K562 (cell line): ENCODE data around the gene PTPN14. TPM values are rescaled to one million over a fixed set of nuclear protein-coding genes. Genes with fewer than 3 reads are reported as not detected.

Experiments
- ATAC-seq: fragments of 200-7000 bp; cut with Tn5 transposase; 3 replicates; pipeline ENCODE4 v1.9.1; 2020; ENCODE audit warnings: moderate library complexity
- BruUV-seq: library from RNA; stranded (reverse); fragments of 400-500 nt; replicated peaks from 2 replicates; lab custom pipeline; 2021; lab: Mats Ljungman, UMichigan
- CTCF ChIA-PET: fragments of 300-600 bp; formaldehyde crosslinking; extraction: SDS; loops from one replicate; lab custom pipeline; 2021; ENCODE audit warnings: low intra/inter-chr PET ratio; lab: Yijun Ruan, JAX
- POLR2A ChIA-PET: fragments of 300-600, 350-650 bp; sonication (Branson Sonifier 250); formaldehyde crosslinking; extraction: SDS; loops from one replicate; lab custom pipeline; 2021; ENCODE audit warnings: antibody characterized with exemption, inconsistent platforms; lab: Yijun Ruan, JAX
- DNase-seq, 4 experiments: peaks; one replicate each; pipeline versions ENCODE4 v3.0.0 to v3.0.0-alpha.2; 2011 to 2018; ENCODE audit warnings: low spot score in 3 of 4, mixed read lengths in 3 of 4; ENCODE audit errors: extremely low read depth in 1 of 4
- FAIRE-seq: peaks from 2 replicates; lab custom pipeline; 2011; peaks lifted over from hg19 to GRCh38; lab: Jason Lieb, UNC
- H2AFZ ChIP-seq: 2 replicates; pipeline ENCODE4 v1.6.0; 2011; ENCODE audit warnings: low read depth, low read length, control low read depth, inconsistent platforms
- H3K27ac ChIP-seq: fragments of 200-600 bp; 3 replicates; pipeline ENCODE4 v1.8.0; 2011; ENCODE audit warnings: low read depth, mild to moderate bottlenecking, control low read depth, inconsistent platforms, low read length, moderate library complexity, mixed read lengths; ENCODE audit errors: extremely low read depth
- H3K27me3 ChIP-seq, 2 experiments: fragments of 300-600 bp in 1 of 2; 2 replicates in 1 of 2; 3 replicates in 1 of 2; pipeline versions ENCODE4 v1.6.0 to v1.8.0; 2011; ENCODE audit warnings: inconsistent platforms in 2 of 2, low read length in 2 of 2, mild to moderate bottlenecking in 1 of 2, mixed read lengths in 1 of 2, moderate library complexity in 1 of 2; ENCODE audit not compliant: control insufficient read depth in 2 of 2, insufficient read depth in 2 of 2
- H3K36me3 ChIP-seq: fragments of 300-600 bp; 3 replicates; pipeline ENCODE4 v1.8.0; 2011; ENCODE audit warnings: mild to moderate bottlenecking, low read length, inconsistent platforms; ENCODE audit not compliant: control insufficient read depth, insufficient read depth
- H3K4me1 ChIP-seq, 2 experiments: fragments of 200-600 bp in 1 of 2; replicated peaks in 1 of 2; 2 replicates in 1 of 2; 3 replicates in 1 of 2; pipeline versions ENCODE4 v1.5.1 to v1.8.0; 2011; ENCODE audit warnings: inconsistent platforms in 2 of 2, low read length in 2 of 2, mild to moderate bottlenecking in 1 of 2, mixed read lengths in 1 of 2, moderate library complexity in 1 of 2; ENCODE audit not compliant: control insufficient read depth in 2 of 2, insufficient read depth in 2 of 2
- H3K4me2 ChIP-seq: 2 replicates; pipeline ENCODE4 v1.6.1; 2011; ENCODE audit warnings: low read length, control low read depth, inconsistent platforms, mixed read lengths; ENCODE audit not compliant: insufficient read depth
- H3K4me3 ChIP-seq: fragments of 200-600 bp; sonication (generic), shearing (Covaris generic); 2 replicates; pipeline ENCODE4 v1.5.1; 2016; ENCODE audit warnings: control low read depth, inconsistent platforms
- H3K79me2 ChIP-seq: fragments of 200-600 bp; 3 replicates; pipeline ENCODE4 v1.8.0; 2011; ENCODE audit warnings: low read length, inconsistent platforms; ENCODE audit not compliant: control insufficient read depth, insufficient read depth
- H3K9ac ChIP-seq, 2 experiments: 2 replicates each; pipeline versions ENCODE4 v1.6.0 to v1.6.1; 2011; ENCODE audit warnings: low read depth in 2 of 2, low read length in 2 of 2, control low read depth in 1 of 2, inconsistent platforms in 1 of 2, mild to moderate bottlenecking in 1 of 2, mixed read lengths in 1 of 2; ENCODE audit not compliant: insufficient read depth in 1 of 2
- H3K9me1 ChIP-seq: one replicate; pipeline ENCODE4 v1.6.0; 2011; ENCODE audit warnings: inconsistent platforms, mild to moderate bottlenecking, low read length, moderate library complexity; ENCODE audit not compliant: control insufficient read depth, insufficient read depth
- H3K9me3 ChIP-seq: replicated peaks from 2 replicates; pipeline ENCODE4 v1.5.1; 2011; ENCODE audit warnings: low read depth, low read length, inconsistent platforms; ENCODE audit not compliant: control insufficient read depth, insufficient read depth
- H4K20me1 ChIP-seq: replicated peaks from 2 replicates; pipeline ENCODE4 v1.6.1; 2011; ENCODE audit warnings: low read length, inconsistent platforms, mixed read lengths; ENCODE audit not compliant: control insufficient read depth, insufficient read depth
- BRD4 ChIP-seq: fragments of 200-600 bp; sonication (generic); IDR thresholded peaks from 2 replicates; pipeline ENCODE4 v1.6.1; 2017; ENCODE audit warnings: inconsistent platforms
- CREBBP ChIP-seq: IDR thresholded peaks from one replicate; pipeline ENCODE4 v1.6.1; 2012; ENCODE audit warnings: low read depth, mild to moderate bottlenecking, control low read depth, inconsistent platforms, low read length
- E2F3 ChIP-seq: fragments of 250-450 bp; sonication (Bioruptor Pico); IDR thresholded peaks from 2 replicates; pipeline ENCODE4 v1.4.0; 2020; ENCODE audit warnings: mild to moderate bottlenecking
- ETV6 ChIP-seq, 3 experiments: fragments of 150-350 bp in 1 of 3; sonication (generic) in 1 of 3; formaldehyde crosslinking in 1 of 3; IDR thresholded peaks; 2 replicates each; pipeline versions ENCODE4 v1.6.1 to v1.8.0; 2014 to 2022; ENCODE audit warnings: borderline replicate concordance in 2 of 3, low read depth in 2 of 3, antibody characterized with exemption in 1 of 3, low read length in 1 of 3, mild to moderate bottlenecking in 1 of 3, missing genetic modification reagents in 1 of 3
- FOXK1 ChIP-seq: sonication (generic); formaldehyde crosslinking; IDR thresholded peaks from 2 replicates; pipeline ENCODE4 v1.8.0; 2022; ENCODE audit warnings: missing genetic modification reagents, mild to moderate bottlenecking, borderline replicate concordance
- ILK ChIP-seq: fragments of 450-650 bp; IDR thresholded peaks from 2 replicates; pipeline ENCODE4 v1.6.1; 2016; ENCODE audit warnings: missing genetic modification characterization, low read depth, mild to moderate bottlenecking, missing compliant biosample characterization, moderate library complexity, borderline replicate concordance
- KDM5B ChIP-seq: fragments of 200-600 bp; sonication (generic); IDR thresholded peaks from 2 replicates; pipeline ENCODE4 v1.6.1; 2012; ENCODE audit warnings: low read depth, mild to moderate bottlenecking, moderate library complexity, low read length, control low read depth, inconsistent platforms; ENCODE audit not compliant: insufficient replicate concordance
- NCOA6 ChIP-seq: fragments of 450-650 bp; IDR thresholded peaks from 2 replicates; pipeline ENCODE4 v1.6.1; 2017; ENCODE audit warnings: mild to moderate bottlenecking
- POLR2G ChIP-seq: fragments of 200-400 bp; formaldehyde crosslinking; IDR thresholded peaks from 2 replicates; pipeline ENCODE4 v1.6.1; 2017; ENCODE audit warnings: low read depth, mild to moderate bottlenecking, antibody characterized with exemption, low read length, moderate library complexity
- SMARCA4 ChIP-seq: fragments of 450-650 bp; IDR thresholded peaks from 2 replicates; pipeline ENCODE4 v1.6.1; 2016
- ZNF134 ChIP-seq: fragments of 250-450 bp; sonication (Bioruptor Pico); conservative IDR thresholded peaks from 2 replicates; pipeline ENCODE4 v1.4.0; 2020
- ZNF280A ChIP-seq: fragments of 450-650 bp; IDR thresholded peaks from 2 replicates; pipeline ENCODE4 v1.6.1; 2018; ENCODE audit warnings: mild to moderate bottlenecking, low read depth; ENCODE audit not compliant: partially characterized antibody
- ZNF282 ChIP-seq: sonication (generic); formaldehyde crosslinking; IDR thresholded peaks from 2 replicates; pipeline ENCODE4 v1.8.1; 2023; ENCODE audit warnings: missing genetic modification reagents
- ZNF324 ChIP-seq: fragments of 250-450 bp; sonication (Bioruptor Pico); IDR thresholded peaks from 2 replicates; pipeline ENCODE4 v1.4.0; 2020; ENCODE audit warnings: mild to moderate bottlenecking
- ZNF436 ChIP-seq: fragments of 250-450, 450-650 bp; sonication (Bioruptor Pico); formaldehyde crosslinking; IDR thresholded peaks from 2 replicates; pipeline ENCODE4 v1.7.0; 2020; ENCODE audit warnings: mild to moderate bottlenecking
- ZNF644 ChIP-seq: fragments of 200-800 bp; sonication (Bioruptor generic); IDR thresholded peaks from 2 replicates; pipeline ENCODE4 v1.6.1; 2016; ENCODE audit warnings: low read depth, missing genetic modification characterization, missing compliant biosample characterization
- ZNF695 ChIP-seq: fragments of 450-650 bp; formaldehyde crosslinking; IDR thresholded peaks from 2 replicates; pipeline ENCODE4 v1.4.0; 2020; ENCODE audit warnings: mild to moderate bottlenecking, moderate library complexity
- WGBS: fragments of 100-300 bp; shearing (Covaris generic); methylation state at CpG from one replicate; pipeline ENCODE4 v1.1.6; 2016; ENCODE audit warnings: low coverage, mixed read lengths; ENCODE audit not compliant: insufficient coverage; ENCODE audit errors: missing lambda C conversion rate; 5-methylcytosine and 5-hydroxymethylcytosine counted together
- in situ Hi-C: fragments of 300-500 bp; cut with MboI; formaldehyde crosslinking; loops from 4 replicates; pipeline ENCODE4 v1.15.0; 2018; ENCODE audit warnings: inconsistent platforms, mixed read lengths
- intact Hi-C: fragments of 100-400 bp; cut with micrococcal nuclease; formaldehyde crosslinking; loops from 2 replicates; pipeline ENCODE4 v1.14.2; 2022
- polyA plus RNA-seq, 8 experiments: library from polyadenylated mRNA; depleted of rRNA in 4 of 8; stranded (reverse) in 5 of 8; unstranded in 3 of 8; fragments of >200 nt; fragmentation: Nextera tagmentation in 2 of 8; fragmentation: Illumina TruSeq in 1 of 8; extraction: Ambion mirVana in 2 of 8; extraction: Trizol in 1 of 8; gene quantifications; 2 replicates each; pipeline versions ENCODE4 v1.2.1 to v1.2.3, GENCODE V29; 2011 to 2014; ENCODE audit warnings: inconsistent platforms in 1 of 8, missing spikeins in 1 of 8
- total RNA-seq, 7 experiments: library from RNA; depleted of rRNA in 6 of 7; stranded (reverse); fragments of >200 nt in 6 of 7; fragmentation: Illumina TruSeq in 2 of 7; extraction: Trizol in 2 of 7; gene quantifications; 2 replicates each; pipeline versions ENCODE4 v1.2.1 to v1.2.3, GENCODE V29; 2011 to 2021; ENCODE audit warnings: low replicate concordance in 1 of 7
- TF ChIP-seq, protein P1 (sequence below): sonication (generic); formaldehyde crosslinking; IDR thresholded peaks from 2 replicates; pipeline ENCODE4 v1.8.0; 2023; ENCODE audit warnings: mild to moderate bottlenecking, missing genetic modification reagents

PTPN14 gene
- total and polyA plus RNA-seq, 9 of the 15 experiments (the other 6 are each of a cell fraction or from before 2014, with no cell fraction given): 0.01 to 0.29 (median 0.04) TPM; not detected in 6

DNA sequence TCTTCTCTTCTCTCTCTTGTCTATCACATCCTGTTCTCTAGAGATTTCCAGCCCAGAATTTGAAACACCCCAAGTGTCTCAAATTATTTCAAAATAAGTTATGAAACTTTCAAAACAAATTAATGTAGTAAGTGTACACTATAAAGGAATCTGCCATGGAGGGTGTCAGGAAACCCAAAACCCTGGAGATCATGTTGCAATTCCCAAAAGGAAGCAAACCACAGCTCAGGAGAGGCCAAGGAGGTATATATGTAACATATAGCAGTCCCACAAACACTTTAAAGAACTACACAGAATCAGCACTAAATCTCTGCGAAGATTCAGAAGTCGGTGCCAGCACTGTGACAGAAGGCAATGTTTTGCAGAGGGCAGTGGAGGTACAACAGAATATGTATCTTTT lies 26.6 kb downstream of the PTPN14 start:
- 0% methylated on average over 2 of the region's 2 CpGs for WGBS
- BruUV-seq: no TSS peak
- Histone ChIP-seq H3K36me3 (no peaks in the 10 kb centered on the region), H3K9me1 (no peaks in the 10 kb centered on the region), H3K4me1 (no peaks in the 10 kb centered on the region), H4K20me1 (no peaks in the 10 kb centered on the region), H2AFZ (no peak overlapping the region), H3K4me2 (no peak overlapping the region), H3K79me2 (no peaks in the 10 kb centered on the region), H3K27ac (no peak overlapping the region), H3K27me3 (peaks cover 13 to 33% of the 10 kb centered on the region in 2 experiments), H3K9me3 (no peaks in the 10 kb centered on the region), H3K4me3 (no peak overlapping the region), H3K9ac (no peak overlapping the region)
- intact Hi-C loops (no loop called here), in situ Hi-C loops (no loop called here)
- ATAC-seq (no peak), FAIRE-seq (no peak), DNase-seq (no peak)
- ChIA-PET CTCF (no interaction called here), POLR2A (no interaction called here)
- no peak for TF ChIP-seq ZNF134 (CRISPR knock-in tag)
- TF ChIP-seq ZNF644: no peak
- no peak for TF ChIP-seq ZNF280A
- no peak for TF ChIP-seq SMARCA4
- no peak for TF ChIP-seq NCOA6
- TF ChIP-seq ZNF436 (CRISPR knock-in tag): no peak
- TF ChIP-seq ZNF282: no peak
- no peak for TF ChIP-seq POLR2G
- TF ChIP-seq ILK (tag): no peak
- no peak for TF ChIP-seq ZNF695 (CRISPR knock-in tag)
- TF ChIP-seq FOXK1: no peak
- no peak for TF ChIP-seq BRD4
- TF ChIP-seq CREBBP: no peak
- no peak for TF ChIP-seq KDM5B
- TF ChIP-seq ETV6 (IDR thresholded peaks at IDR 0.05; ENCODE audit: borderline replicate concordance in 1 of 2, low read depth in 2 of 2, low read length in 1 of 2): no peak
- TF ChIP-seq ETV6 (CRISPR knock-in tag; IDR thresholded peaks at IDR 0.05; ENCODE audit: borderline replicate concordance): no peak
- no peak for TF ChIP-seq ZNF324 (CRISPR knock-in tag)
- no peak for TF ChIP-seq E2F3 (CRISPR knock-in tag)
- TF ChIP-seq, protein P1, sequence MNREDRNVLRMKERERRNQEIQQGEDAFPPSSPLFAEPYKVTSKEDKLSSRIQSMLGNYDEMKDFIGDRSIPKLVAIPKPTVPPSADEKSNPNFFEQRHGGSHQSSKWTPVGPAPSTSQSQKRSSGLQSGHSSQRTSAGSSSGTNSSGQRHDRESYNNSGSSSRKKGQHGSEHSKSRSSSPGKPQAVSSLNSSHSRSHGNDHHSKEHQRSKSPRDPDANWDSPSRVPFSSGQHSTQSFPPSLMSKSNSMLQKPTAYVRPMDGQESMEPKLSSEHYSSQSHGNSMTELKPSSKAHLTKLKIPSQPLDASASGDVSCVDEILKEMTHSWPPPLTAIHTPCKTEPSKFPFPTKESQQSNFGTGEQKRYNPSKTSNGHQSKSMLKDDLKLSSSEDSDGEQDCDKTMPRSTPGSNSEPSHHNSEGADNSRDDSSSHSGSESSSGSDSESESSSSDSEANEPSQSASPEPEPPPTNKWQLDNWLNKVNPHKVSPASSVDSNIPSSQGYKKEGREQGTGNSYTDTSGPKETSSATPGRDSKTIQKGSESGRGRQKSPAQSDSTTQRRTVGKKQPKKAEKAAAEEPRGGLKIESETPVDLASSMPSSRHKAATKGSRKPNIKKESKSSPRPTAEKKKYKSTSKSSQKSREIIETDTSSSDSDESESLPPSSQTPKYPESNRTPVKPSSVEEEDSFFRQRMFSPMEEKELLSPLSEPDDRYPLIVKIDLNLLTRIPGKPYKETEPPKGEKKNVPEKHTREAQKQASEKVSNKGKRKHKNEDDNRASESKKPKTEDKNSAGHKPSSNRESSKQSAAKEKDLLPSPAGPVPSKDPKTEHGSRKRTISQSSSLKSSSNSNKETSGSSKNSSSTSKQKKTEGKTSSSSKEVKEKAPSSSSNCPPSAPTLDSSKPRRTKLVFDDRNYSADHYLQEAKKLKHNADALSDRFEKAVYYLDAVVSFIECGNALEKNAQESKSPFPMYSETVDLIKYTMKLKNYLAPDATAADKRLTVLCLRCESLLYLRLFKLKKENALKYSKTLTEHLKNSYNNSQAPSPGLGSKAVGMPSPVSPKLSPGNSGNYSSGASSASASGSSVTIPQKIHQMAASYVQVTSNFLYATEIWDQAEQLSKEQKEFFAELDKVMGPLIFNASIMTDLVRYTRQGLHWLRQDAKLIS: no peak
